Sigmoid colon (tissue), 4 donors: ENCODE data around the gene BIRC6.

ENCODE experiments used
- CTCF ChIP-seq, 4 experiments: fragments of 450-650 bp in 3 of 4; fragments of 200-600 bp in 1 of 4; IDR thresholded peaks; one replicate each; pipeline ENCODE4 v1.5.1; 2016 to 2019; ENCODE audit warnings: antibody characterized with exemption in 4 of 4, mild to moderate bottlenecking in 3 of 4, moderate library complexity in 2 of 4
- POLR2A ChIP-seq, 2 donors: fragments of 450-650 bp; IDR thresholded peaks; one replicate each; pipeline ENCODE4 v1.6.1; 2016; ENCODE audit warnings: antibody characterized with exemption in 2 of 2, mild to moderate bottlenecking in 2 of 2, moderate library complexity in 2 of 2
- POLR2AphosphoS5 ChIP-seq, 4 donors: sonication (generic); formaldehyde crosslinking; IDR thresholded peaks; one replicate each; pipeline ENCODE4 v1.6.1; 2017; ENCODE audit warnings: antibody characterized with exemption in 4 of 4

DNA sequence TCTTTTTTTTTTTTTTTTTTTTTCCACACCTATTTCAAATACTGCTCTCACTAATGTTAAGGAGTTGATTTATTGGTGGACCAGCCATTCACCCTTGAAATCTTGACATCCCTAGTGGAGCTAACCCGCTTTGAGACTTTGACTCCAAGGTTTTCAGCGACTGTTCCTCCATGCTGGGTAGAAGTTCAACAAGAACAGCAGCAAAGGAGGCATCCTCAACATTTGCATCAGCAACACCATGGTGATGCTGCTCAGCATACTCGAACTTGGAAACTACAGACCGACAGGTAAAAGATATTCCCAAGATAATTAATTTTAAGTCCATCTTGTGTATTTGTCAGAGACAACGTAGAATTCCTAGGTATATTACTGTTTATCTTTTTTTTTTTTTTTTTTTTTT is 74.0 kb downstream of the BIRC6 start:
- TF ChIP-seq CTCF (IDR thresholded peaks at IDR 0.05), result no peak
- TF ChIP-seq POLR2AphosphoS5 (IDR thresholded peaks at IDR 0.05), result no peak
- TF ChIP-seq POLR2A (IDR thresholded peaks at IDR 0.05), result no peak
